Parathyroid adenoma (tissue), 2 donors: ENCODE results near the gene SLC35F3.

Source experiments
- H2AFZ ChIP-seq: fragments of 300-600 bp; sonication (generic); one replicate; pipeline ENCODE4 v1.7.0; 2017; ENCODE audit warnings: antibody characterized with exemption, mild to moderate bottlenecking
- H3K27ac ChIP-seq: fragments of 300-600 bp; sonication (generic); one replicate; pipeline ENCODE4 v1.7.0; 2017
- H3K27me3 ChIP-seq: fragments of 300-600 bp; sonication (generic); one replicate; pipeline ENCODE4 v1.7.0; 2017; ENCODE audit warnings: low read length; ENCODE audit not compliant: control insufficient read depth, insufficient read depth
- H3K36me3 ChIP-seq: fragments of 300-600 bp; sonication (generic); one replicate; pipeline ENCODE4 v1.7.0; 2017; ENCODE audit warnings: low read length; ENCODE audit not compliant: control insufficient read depth, insufficient read depth
- H3K4me1 ChIP-seq: fragments of 300-600 bp; sonication (generic); one replicate; pipeline ENCODE4 v1.7.0; 2017; ENCODE audit warnings: control low read depth
- H3K4me2 ChIP-seq: fragments of 300-600 bp; sonication (generic); one replicate; pipeline ENCODE4 v1.7.0; 2017; ENCODE audit warnings: low read length
- H3K4me3 ChIP-seq: fragments of 300-600 bp; sonication (generic); one replicate; pipeline ENCODE4 v1.7.0; 2017; ENCODE audit warnings: low read depth, low read length
- H3K79me2 ChIP-seq: fragments of 300-600 bp; sonication (generic); one replicate; pipeline ENCODE4 v1.7.0; 2017; ENCODE audit warnings: control low read depth
- H3K9ac ChIP-seq: fragments of 300-600 bp; sonication (generic); one replicate; pipeline ENCODE4 v1.7.0; 2017; ENCODE audit warnings: mild to moderate bottlenecking
- H3K9me3 ChIP-seq: fragments of 300-600 bp; sonication (generic); one replicate; pipeline ENCODE4 v1.7.0; 2017; ENCODE audit warnings: low read length; ENCODE audit not compliant: control insufficient read depth
- TF ChIP-seq, protein P1 (sequence below): fragments of 300-600 bp; sonication (generic); IDR thresholded peaks from one replicate; pipeline ENCODE4 v1.7.0; 2017; ENCODE audit warnings: antibody characterized with exemption, mild to moderate bottlenecking
- donor health status: primary hyperparathyroidism.

The SLC35F3 gene

GRCh38 chr1:234322979-234323378, 418.5 kb downstream of the SLC35F3 start:
- Histone ChIP-seq H3K79me2 (no peaks in the 10 kb centered on the region), H3K36me3 (no peaks in the 10 kb centered on the region), H3K4me2 (no peak overlapping the region), H3K27me3 (no peaks in the 10 kb centered on the region), H3K4me1 (no peaks in the 10 kb centered on the region), H3K27ac (no peak overlapping the region), H3K9me3 (no peaks in the 10 kb centered on the region), H3K9ac (no peak overlapping the region), H2AFZ (no peak overlapping the region), H3K4me3 (no peak overlapping the region)
- TF ChIP-seq, protein P1, sequence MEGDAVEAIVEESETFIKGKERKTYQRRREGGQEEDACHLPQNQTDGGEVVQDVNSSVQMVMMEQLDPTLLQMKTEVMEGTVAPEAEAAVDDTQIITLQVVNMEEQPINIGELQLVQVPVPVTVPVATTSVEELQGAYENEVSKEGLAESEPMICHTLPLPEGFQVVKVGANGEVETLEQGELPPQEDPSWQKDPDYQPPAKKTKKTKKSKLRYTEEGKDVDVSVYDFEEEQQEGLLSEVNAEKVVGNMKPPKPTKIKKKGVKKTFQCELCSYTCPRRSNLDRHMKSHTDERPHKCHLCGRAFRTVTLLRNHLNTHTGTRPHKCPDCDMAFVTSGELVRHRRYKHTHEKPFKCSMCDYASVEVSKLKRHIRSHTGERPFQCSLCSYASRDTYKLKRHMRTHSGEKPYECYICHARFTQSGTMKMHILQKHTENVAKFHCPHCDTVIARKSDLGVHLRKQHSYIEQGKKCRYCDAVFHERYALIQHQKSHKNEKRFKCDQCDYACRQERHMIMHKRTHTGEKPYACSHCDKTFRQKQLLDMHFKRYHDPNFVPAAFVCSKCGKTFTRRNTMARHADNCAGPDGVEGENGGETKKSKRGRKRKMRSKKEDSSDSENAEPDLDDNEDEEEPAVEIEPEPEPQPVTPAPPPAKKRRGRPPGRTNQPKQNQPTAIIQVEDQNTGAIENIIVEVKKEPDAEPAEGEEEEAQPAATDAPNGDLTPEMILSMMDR: no peak

GRCh38 chr1:234324821-234325220, 420.3 kb downstream of the SLC35F3 start:
- no peak overlapping the region for H3K4me3 ChIP-seq
- TF ChIP-seq, protein P1: no peak
- no peak overlapping the region for H2AFZ ChIP-seq
- H3K4me2 ChIP-seq: no peak overlapping the region
- H3K79me2 ChIP-seq: no peaks in the 10 kb centered on the region
- H3K36me3 ChIP-seq: no peaks in the 10 kb centered on the region
- no peak overlapping the region for H3K27ac ChIP-seq
- no peaks in the 10 kb centered on the region for H3K9me3 ChIP-seq
- no peaks in the 10 kb centered on the region for H3K27me3 ChIP-seq
- no peak overlapping the region for H3K9ac ChIP-seq
- H3K4me1 ChIP-seq: no peaks in the 10 kb centered on the region

DNA sequence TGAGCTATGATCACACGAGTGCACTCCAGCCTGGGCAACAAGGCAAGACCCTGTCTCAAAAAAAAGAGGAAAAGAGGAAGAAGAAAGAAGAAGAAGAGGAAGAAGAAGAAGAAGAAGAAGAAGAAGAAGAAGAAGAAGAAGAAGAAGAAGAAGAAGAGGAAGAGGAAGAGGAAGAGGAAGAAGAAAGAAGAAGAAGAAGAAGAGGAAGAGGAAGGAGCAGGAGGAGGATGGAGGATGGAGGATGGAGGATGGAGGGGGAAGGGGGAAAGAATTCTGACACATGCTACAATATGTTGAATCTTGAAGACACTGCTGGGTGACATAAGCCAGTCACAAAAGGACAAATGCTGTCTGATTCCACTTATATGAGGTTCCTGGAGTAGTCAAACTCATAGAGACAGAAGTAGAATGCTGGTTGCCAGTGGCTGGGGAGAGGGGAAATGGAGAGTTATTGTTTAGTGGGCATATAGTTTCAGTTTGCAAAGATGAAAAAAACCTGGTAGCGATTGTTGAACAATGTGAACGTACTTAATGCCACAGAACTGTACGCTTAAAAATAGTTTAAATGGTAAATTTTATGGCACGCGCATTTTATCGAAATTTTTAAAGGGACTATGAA, 421.5 kb downstream of the SLC35F3 start:
- H3K9me3 ChIP-seq: no peaks in the 10 kb centered on the region
- H3K4me1 ChIP-seq: no peaks in the 10 kb centered on the region
- H3K79me2 ChIP-seq: no peaks in the 10 kb centered on the region
- H3K27me3 ChIP-seq: no peaks in the 10 kb centered on the region
- H3K4me3 ChIP-seq: no peak overlapping the region
- no peak overlapping the region for H3K9ac ChIP-seq
- TF ChIP-seq, protein P1: no peak
- no peak overlapping the region for H2AFZ ChIP-seq
- no peak overlapping the region for H3K4me2 ChIP-seq
- no peak overlapping the region for H3K27ac ChIP-seq
- no peaks in the 10 kb centered on the region for H3K36me3 ChIP-seq

DNA sequence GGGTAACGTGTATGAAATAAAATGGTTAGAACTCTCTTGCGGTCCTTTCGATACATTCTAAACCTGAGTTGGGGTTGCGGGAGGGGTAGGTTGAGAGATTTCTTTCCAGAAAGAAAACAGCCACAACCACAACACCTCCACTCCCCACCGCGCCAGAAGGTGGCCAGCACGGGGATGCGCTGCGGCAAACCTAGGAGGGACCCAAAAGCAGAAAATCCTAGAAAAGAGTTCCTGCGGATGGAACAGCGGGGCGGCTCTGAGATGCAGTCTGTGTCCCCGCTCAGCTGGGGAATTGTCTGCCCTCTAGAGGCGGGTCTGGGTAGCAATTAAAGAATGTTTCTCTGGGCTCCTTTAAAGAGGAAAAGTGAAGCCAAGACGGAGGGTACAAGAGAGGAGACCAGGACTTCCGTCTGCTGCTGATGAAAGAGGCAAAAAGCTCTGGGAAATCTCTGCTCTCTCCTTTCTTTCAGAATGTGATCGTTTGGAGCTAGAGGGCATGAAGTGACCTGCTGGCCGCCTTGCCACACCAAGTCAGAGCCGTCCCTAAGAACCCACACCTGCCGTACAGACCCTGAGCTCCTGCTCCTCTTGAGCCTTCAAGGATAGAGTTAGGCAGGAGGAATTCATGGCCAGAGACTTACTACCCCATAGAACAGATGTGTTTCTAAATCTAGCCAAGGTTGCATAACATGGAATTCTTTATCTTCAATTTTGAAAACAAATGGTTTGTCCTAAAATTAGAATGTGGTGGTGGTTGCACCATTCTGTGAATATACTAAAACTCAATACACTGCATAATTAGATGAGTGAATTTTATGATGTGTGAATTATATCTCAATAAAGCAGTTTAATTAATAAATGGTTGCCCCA, 422.3 kb downstream of the SLC35F3 start:
- H3K79me2 ChIP-seq: no peaks in the 10 kb centered on the region
- H3K4me3 ChIP-seq: no peak overlapping the region
- no peak overlapping the region for H3K9ac ChIP-seq
- TF ChIP-seq, protein P1: peak; percentile 47
- H3K4me2 ChIP-seq: peak overlapping the region; percentile 22
- H3K4me1 ChIP-seq: no peaks in the 10 kb centered on the region
- no peaks in the 10 kb centered on the region for H3K27me3 ChIP-seq
- H2AFZ ChIP-seq: no peak overlapping the region
- no peaks in the 10 kb centered on the region for H3K36me3 ChIP-seq
- H3K9me3 ChIP-seq: no peaks in the 10 kb centered on the region
- no peak overlapping the region for H3K27ac ChIP-seq
